ENCODE results near the gene VPS39. TPM values are rescaled to one million over a fixed set of nuclear protein-coding genes. Genes with fewer than 3 reads are reported as not detected.

VPS39 gene
- total RNA-seq, 2 donors from 2014 or later: 33.1 to 38.3 TPM

- no peak overlapping the region for H3K4me3 ChIP-seq
- DNase-seq (ENCODE audit: low spot score): no peak
- H3K4me1 ChIP-seq: no peaks in the 10 kb centered on the region
- H3K27me3 ChIP-seq: no peaks in the 10 kb centered on the region
- H3K36me3 ChIP-seq: no peaks in the 10 kb centered on the region
- H3K27ac ChIP-seq: no peak overlapping the region
- TF ChIP-seq CTCF (IDR thresholded peaks at IDR 0.05): no peak
- H3K9me3 ChIP-seq: no peaks in the 10 kb centered on the region
Measured at GRCh38 chr15:42141795-42142667, 66.1 kb downstream of the VPS39 start.

- Histone ChIP-seq H3K27ac (no peak overlapping the region), H3K27me3 (no peaks in the 10 kb centered on the region), H3K4me1 (no peaks in the 10 kb centered on the region), H3K36me3 (no peaks in the 10 kb centered on the region), H3K4me3 (no peak overlapping the region), H3K9me3 (no peaks in the 10 kb centered on the region)
- TF ChIP-seq CTCF (IDR thresholded peaks at IDR 0.05): no peak
- no peak for DNase-seq (ENCODE audit: low spot score)
Measured at GRCh38 chr15:42141246-42141645, 66.9 kb downstream of the VPS39 start.

- Histone ChIP-seq H3K27ac (no peak overlapping the region), H3K9me3 (no peaks in the 10 kb centered on the region), H3K4me1 (no peaks in the 10 kb centered on the region), H3K36me3 (no peaks in the 10 kb centered on the region), H3K4me3 (no peak overlapping the region), H3K27me3 (no peaks in the 10 kb centered on the region)
- TF ChIP-seq CTCF (IDR thresholded peaks at IDR 0.05): no peak
- DNase-seq (ENCODE audit: low spot score): no peak
Measured at GRCh38 chr15:42140383-42141070, 67.6 kb downstream of the VPS39 start.

GRCh38 chr15:42139596-42139995 lies 68.5 kb downstream of the VPS39 start:
- Histone ChIP-seq H3K27me3 (no peaks in the 10 kb centered on the region), H3K9me3 (no peaks in the 10 kb centered on the region)
- DNase-seq (ENCODE audit: low spot score): no peak

GRCh38 chr15:42138968-42139386 lies 69.1 kb downstream of the VPS39 start:
- TF ChIP-seq CTCF (IDR thresholded peaks at IDR 0.05): no peak
- no peak overlapping the region for H3K4me3 ChIP-seq
- no peaks in the 10 kb centered on the region for H3K36me3 ChIP-seq
- no peaks in the 10 kb centered on the region for H3K9me3 ChIP-seq
- DNase-seq (ENCODE audit: low spot score): no peak
- H3K27me3 ChIP-seq: no peaks in the 10 kb centered on the region
- H3K4me1 ChIP-seq: no peaks in the 10 kb centered on the region
- no peak overlapping the region for H3K27ac ChIP-seq

More at GRCh38 chr15:42139596-42139995, 68.5 kb downstream of the VPS39 start:
- no peak for TF ChIP-seq CTCF (IDR thresholded peaks at IDR 0.05)
- Histone ChIP-seq H3K36me3 (no peaks in the 10 kb centered on the region), H3K27ac (no peak overlapping the region), H3K4me3 (no peak overlapping the region), H3K4me1 (no peaks in the 10 kb centered on the region)

Measured in right atrium auricular region (tissue), 2 donors.